GM21576 (cell line): Measurements from ENCODE around the gene APBA2.
"Not testable (repeated sequence)": the region's sequence is repeated elsewhere in the genome, so short reads cannot be mapped to it uniquely, and the experiment has no call there.

ENCODE experiments used
- ATAC-seq: cut with Tn5 transposase; IDR thresholded peaks from one replicate; pipeline ENCODE4 v1.9.1; 2021; ENCODE audit warnings: mild to moderate bottlenecking, moderate library complexity; ENCODE audit not compliant: unreplicated experiment

Gene APBA2

DNA sequence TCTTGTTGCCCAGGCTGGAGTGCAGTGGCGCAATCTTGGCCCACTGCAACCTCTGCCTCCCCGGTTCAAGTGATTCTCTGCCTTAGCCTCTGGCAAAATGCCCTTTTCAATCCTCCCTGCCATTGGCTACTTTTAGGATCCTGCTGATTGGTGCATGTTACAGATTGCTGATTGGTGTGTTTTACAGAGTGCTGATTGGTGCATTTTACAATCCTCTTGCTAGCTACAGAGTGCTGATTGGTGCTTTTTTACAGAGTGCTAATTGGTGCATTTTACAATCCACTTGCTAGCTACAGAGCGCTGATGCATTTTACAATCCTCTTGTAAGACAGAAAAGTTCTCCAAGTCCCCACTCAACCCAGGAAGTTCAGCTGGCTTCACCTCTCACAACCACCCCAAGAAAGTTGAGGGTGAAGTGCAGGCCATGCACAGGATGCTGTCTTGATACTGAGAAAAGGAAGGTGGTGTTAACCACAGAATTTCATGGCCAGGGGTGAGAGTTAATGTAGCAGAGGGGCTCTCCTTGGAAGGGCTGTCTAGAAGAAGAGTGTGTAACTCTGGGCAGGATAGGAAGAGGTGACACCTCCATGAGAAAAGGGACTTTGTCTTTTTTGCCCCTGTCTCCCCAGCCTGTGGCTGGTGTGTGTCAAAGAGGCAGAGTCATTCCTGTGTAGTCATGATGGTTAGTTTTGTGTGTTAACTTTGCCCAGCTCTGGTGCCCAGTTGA lies 145.9 kb downstream of the APBA2 start:
- ATAC-seq, result no peak

DNA sequence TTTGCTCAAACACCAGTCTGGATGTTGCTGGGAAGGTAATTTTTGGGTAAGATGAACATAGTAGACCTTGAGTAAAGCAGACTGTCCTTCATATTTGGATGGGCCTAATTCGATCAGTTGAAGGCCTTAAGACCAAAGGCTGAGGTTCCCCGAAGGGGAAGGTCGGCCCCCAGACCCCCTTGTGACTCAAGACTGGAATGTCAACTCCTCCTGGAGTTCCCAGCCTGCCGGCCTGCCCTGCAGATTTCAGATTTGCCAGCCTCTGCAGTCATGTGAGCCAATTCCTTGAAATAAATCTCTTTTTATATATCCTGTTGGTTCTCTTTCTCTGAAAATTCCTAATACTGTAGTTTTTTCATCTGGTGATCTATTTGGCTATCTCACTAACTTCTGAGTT lies 146.5 kb downstream of the APBA2 start:
- no peak for ATAC-seq

DNA sequence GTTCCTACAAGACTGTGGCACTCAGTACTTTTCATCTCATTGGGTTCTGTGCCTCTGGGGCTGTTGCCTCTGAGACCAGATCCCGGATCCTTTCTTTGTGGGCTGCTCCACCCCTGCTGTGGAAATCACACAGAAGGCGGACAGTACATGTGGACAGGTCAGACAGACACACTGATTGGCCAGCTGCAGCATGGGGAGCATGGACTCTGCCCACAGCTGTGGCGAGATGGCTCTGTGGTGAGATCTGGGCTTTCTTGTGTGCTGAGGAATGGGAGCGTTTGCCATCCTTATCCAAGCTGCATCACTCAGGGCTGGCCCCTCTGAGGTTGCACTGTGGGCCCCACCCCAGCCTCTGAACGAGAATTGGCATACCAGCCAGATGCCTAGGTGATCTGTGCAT lies 147.0 kb downstream of the APBA2 start:
- no peak for ATAC-seq

DNA sequence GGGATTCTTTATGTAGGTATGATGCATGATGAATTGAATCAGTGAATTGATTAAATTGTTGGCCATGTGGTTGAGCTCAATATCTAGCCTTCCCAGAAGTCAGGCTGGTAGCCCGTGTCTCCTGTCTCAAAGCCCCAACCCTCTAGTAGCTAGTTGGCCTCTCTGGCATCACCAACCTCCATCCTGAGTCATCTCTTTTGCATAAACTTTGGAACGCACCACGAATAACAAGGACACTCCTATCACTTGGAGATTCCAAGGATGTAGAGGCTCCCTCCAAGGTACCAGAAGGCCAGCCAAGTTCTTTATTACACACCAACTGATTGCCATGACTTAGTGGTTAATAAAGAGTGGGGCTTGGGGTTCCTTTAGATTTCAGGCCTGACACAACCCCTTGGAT lies 148.4 kb downstream of the APBA2 start:
- ATAC-seq, result no peak

DNA sequence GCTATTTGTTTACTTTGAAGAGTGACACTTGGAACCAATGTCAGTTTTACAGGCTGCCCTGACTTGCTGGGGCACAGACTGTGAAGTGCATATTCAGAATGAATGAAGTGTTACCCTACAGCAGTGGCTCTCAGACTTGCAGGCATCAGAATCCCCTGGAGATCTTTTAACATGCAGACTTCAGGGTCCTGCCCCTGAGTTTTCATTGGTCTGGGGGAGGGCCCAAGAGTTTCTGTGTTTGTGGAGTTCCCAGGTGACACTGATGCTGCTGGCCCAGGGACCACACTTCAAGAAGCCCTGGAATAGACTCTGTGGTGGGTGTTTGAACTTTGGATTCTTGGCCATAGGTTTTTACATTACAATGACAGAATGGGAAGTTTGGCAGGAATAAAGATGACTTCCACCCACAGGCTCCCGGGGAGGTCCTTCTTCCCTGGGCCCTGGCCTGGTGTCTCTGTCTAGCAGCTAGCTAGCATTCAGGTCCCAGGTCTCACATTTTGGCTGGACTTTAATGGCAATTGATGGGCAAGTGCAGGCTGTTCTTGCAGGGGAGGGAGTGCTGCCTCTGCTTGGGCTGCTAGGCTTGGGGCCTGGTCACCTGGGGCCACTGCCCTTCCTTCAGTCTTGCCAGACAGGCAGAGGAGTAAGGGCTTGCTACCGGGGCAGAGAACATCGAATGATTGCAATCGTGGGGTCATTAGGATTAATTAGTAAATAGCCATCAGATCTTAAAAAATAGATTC lies 149.0 kb downstream of the APBA2 start:
- no peak for ATAC-seq

DNA sequence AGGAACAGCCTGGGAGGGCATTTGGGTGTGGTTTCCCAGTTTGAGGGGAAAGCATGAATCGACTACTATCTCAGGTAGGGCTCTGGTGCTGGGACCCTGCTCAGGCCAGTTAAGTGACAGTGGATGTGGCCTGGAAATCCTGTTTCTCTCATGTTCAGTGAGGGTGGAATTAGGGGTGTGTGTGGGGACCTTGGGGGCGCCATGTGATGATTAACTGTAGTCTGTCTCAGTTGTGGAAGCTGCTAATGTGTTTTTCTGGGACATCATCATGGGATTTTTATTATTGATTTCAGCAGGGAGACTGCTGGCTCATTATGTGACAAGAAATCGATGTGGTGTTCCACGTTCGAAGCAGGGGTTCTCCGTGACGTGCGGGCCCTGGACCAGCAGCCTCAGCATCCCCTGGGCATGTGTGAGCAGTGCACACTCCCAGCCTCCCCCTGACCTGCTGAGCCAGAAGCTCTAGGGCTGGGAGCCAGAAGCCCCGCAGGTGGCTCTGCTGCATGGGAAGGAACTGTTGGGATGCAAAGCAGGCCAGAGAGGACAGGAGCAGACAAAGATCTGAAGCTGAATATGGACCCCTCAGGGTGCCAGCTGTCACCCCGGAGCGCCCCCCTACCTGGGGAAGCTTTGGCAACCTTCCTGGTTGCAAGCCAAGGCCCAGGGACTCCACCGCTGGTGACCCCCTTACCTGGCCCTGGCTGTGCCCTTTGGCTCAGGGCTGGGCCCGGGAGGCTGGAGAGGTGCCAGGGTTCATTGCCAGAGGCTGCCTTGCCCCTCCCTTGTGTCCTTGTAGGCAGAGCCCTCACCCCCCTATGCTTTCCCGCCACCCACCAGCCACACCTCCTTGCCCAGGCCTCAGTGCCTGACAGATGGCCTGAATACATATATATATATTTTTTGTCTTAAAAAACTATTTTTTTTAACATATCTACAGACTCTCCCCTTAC lies 149.8 kb downstream of the APBA2 start:
- no peak for ATAC-seq

DNA sequence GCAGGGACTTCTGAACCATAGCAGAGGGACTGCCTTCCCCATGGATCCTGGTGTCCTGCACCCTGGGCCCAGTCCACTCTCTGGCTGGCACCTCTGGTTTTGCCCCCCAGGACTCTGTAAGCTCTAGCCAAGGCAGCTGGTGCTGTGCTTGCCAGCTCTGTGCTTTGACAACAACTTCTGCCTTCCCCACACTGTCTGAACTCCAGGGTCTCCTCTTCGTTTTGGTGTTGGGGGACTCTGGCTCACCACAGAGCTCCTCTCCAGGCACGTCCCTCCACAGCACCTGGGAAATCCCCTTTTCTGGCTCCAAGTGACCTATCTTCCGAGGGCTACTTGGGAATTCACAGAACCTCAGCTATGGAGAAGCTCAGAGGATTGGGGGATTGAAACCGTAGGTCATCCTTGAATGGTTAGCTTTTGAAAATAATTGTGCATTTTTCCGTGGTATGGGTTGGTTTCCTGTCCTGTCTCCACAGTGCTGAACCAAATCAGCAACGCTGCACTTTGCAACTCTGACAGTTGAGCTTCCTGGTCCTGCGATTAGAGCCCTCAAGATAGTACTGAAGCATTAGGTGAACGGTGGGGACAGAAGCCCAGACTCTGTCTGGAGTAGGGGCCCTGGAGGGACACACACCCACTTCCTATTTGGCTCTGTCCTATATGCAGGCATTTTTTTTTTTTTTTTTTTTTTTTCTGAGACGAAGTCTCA lies 152.4 kb downstream of the APBA2 start:
- no peak for ATAC-seq

DNA sequence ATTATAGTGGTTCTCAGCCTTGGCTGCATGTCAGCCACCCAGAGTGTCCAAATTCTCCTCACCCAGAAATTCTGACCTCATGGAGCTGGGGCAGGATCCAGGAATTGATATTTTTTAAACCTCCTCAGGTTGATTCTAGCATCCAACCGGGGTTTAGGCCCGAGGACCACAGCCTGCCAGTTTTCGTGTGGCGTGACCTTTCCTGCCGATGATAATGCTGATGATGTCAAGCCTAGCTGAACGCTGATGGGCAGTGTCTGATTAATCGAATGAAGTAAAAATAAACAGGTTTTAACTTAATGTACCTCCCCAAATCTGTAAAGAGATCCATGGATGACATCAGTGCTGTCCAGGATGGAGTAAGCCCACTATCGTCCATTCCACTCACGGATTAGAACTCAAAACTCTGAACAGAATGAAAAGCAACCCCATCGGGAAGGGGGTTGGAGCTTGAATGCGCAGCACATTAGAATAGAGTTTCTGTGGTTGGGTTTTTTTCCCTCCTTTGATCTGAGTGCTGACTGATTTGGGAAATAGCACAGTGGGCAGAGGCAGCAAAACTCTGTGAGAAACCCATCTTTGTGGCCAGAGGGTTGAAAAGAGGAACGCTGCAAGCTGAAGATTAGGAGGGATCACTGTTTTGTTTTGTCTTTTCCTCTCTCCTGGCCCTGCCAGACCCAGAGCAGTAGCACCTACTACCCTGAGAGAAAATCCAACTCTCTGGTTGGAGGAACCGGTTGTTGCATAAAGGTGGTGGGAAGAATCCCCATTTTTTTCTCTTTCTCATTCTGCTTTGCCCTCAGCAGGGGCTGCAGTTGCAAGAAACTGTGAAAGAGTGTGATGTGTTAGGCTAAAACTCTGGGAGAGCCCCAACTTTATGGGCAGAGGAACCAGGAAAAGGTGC lies 153.9 kb downstream of the APBA2 start:
- ATAC-seq, result no peak

DNA sequence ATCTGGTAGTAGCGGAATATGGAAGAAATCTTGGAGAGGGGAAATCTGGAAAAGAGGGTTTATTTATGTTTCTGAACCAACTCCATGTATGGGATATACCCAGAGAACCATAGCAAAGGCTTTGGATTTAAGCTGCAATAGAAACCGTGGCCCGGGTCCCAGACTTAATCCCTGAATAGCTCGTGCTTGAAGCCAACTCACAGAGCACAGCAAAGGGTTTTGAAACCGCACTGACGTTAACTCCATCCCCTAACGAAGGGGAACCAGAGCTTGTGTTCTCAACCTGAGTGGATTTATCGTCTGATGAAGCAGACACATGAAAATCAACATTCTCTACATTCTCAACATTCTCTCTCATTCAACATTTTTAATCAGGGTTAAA lies 154.6 kb downstream of the APBA2 start:
- ATAC-seq, result no peak

DNA sequence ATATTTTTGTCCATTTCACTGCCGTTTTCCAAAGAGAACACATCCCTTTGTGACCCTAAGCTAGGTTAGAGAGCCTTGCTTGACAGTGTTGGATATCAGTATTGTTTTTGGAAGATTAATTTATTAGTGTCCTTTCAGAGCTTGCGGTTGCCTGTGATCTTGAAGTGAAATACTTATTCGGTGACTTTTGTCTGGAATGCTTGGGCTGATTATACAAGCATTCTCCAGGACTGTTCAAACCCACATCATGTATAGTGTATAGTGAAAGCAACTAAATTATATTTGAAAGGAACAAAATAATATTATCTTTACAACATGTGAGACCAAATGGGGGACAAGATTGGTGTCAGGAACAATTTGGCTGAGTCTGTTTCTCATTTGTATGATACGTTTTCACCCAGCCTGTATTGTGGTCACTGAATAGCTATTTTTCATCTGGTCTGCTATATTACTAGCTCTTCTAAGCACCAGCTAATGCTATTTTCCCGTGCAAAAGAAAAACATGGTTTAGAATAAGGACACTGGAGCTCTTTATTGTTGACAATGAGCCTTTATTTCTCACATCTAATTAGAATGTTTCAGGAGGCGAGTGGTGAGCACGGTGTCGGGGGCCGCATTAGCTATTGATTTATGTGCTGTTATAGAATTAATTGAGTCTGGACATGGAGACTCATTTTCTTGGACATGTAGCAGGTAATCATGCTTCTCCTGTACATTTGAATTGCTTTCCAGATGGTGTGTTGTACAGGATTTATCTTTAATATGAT lies 158.1 kb downstream of the APBA2 start:
- ATAC-seq, result no peak

DNA sequence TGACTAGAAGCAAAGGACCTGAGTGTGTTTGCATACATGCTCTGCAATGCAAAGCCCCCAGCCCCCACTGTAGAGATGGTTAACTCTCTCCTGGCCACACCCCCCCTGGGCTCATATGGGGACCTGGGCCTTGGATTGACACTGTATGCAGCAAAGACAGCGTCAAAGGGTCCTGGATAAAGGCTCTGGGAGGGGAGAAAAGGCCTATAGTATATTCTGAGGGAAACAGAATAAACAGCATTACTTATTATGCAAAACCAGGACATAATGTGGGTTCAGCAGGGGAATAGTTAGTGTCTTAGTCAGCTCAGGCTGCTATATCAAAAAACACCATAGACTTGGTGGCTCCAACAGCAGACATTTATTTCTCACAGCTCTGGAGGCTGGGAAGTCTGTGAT lies 158.7 kb downstream of the APBA2 start:
- ATAC-seq, result no peak

DNA sequence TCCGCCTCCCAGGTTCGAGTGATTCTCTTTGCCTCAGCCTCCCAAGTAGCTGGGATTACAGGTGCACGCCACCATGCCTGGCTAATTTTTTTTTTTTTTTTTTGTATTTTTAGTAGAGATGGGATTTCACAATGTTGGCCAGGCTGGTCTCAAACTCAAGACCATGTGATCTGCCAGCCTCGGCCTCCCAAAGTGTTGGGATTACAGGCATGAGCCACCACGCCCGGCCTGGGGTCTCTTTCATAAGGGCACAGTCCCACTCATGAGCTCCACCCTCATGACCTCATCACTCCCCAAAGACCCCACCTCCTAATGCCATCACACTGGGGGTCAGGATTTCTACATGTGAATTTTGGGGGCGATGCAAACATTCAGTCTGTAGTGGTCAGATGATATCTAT lies 159.4 kb downstream of the APBA2 start:
- ATAC-seq, result not testable (repeated sequence)

DNA sequence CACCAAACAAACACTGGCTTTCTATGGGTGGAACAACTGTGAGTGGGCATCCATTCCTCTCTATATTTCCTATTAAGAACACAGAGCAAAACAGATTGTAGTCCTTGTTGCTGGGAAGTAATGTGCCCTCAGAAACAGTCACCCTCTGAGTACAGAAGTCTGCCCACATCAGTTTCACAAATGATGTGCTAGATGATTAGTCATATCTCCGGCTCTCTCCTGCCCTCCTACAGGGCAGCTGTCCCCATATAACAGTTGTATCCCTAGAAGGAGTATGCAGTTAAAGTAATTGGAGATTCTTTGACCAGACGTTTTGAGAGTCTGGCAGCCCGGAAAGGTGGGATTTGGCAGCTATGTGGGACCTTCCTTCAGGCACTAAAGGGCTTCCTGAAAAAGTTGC lies 159.9 kb downstream of the APBA2 start:
- no peak for ATAC-seq

DNA sequence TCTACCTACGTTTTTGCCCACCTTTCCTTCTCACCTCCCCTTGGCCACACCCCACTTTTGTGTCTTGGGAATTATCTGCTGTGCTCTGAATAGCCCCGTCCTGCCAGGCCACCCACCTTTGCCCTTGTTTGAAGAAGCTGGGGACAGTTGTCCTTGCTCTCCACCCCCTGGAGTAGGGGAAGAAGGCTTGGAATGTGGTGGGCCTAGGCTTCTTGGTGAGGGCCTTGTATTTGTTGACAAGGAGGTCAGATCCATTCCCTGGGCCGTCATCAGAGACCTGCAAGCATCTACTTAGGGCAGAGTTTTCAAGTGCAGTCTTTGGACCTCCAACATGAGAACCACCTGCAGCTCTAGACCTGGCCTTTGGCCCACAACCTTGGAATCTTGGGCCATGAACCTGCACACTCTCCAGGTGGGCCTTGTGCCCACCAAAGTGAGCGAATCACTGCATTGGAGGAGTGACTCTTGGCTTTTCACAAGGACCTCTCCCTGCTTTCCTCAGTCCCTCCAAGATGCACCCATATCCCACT lies 160.6 kb downstream of the APBA2 start:
- no peak for ATAC-seq

DNA sequence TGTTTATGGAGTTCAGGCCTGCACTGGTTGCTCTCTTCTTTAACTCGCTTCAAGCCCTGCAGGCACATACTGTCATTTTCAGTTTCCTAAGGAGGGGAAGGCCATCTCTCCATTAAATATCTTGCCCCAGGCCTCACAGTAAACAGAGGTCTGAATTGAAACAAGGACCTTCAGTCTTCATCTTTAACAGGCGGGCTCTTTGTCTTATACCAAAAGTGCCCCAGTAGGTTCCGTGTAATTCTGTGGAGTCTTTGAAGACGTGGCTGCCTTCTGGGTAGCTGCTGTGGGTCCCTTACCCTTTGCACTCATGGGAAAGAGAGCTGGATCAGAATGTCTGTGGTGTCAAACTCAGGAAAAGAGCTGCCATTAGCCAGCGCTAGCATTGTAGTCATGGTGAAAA lies 161.2 kb downstream of the APBA2 start:
- no peak for ATAC-seq

DNA sequence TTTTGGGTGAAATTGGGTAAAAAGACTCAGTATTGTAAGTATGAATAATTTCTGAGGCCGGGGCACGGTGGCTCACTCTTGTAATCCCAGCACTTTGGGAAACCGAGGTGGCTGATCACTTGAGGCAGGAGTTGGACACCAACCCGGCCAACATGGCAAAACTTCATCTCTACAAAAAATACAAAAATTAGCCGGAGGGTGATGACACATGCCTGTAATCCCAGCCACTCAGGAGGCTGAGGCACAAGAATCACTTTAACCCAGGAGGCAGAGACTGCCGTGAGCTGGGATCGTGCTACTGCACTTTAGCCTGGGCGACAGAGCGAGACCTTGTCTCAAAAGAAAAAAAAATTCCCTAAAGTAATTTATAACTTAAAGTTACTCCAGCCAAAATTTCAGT lies 162.2 kb downstream of the APBA2 start:
- no peak for ATAC-seq

DNA sequence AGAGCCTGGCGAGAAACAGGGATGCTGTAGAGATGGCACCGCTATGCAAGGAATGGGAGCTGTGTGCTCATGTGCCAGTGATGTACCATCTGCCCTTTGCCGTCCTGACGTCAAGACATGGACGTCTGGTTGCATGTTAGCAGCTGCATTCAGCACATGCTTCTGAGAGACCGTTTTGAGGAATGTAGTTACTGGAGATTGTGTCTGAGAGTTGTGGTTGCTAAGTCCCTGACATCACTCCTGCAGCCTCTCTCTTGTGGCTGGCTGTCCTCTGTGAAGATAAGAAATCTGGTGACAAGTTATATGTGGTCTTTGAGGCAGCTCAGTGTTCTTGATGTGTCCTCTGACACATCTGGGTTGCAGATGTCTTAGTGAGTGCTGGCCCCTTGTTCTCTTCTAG lies 165.1 kb downstream of the APBA2 start:
- ATAC-seq, result no peak

DNA sequence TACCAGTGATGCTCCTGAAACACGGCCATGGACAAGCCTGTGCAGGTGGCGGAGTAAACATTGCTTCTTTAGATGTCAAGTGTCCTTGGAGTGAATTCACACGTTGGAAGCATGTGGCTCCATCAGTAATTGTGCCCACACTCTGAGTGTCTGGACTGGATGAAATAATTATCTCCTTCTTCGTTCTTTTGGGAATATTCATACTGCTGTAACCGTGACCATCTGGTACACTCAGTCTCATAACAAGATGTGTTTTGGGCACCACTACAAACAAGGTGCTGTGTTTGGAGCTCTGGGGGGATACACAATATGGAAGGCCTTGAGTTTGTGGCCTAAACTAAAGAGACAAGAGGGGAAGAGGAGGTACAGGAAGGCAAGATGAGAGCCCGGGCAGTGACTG lies 165.6 kb downstream of the APBA2 start:
- no peak for ATAC-seq

DNA sequence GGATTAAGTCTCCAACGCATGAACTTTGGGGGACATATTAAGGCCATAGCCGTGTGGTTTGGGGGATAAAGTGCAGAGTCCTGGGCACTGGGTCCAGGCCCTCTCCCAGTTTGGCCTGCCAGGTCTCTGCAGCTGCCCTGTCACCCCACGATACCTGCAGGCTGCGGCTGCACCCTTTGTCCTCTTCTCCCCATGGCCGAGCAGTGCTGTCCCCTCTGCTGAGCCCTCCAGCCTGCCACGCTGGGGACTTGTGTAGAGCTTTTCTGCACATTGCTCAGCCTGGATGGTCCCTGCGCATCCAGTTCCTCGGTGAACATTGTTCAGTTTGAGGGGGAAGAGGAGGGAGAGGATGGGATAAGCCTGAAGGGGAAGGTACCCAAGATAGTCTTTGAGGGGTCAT lies 167.2 kb downstream of the APBA2 start:
- ATAC-seq, result no peak
